ENCODE results near the gene ATP10B.
"Not testable (repeated sequence)": the region's sequence is repeated elsewhere in the genome, so short reads cannot be mapped to it uniquely, and the experiment has no call there.

Gene ATP10B

DNA sequence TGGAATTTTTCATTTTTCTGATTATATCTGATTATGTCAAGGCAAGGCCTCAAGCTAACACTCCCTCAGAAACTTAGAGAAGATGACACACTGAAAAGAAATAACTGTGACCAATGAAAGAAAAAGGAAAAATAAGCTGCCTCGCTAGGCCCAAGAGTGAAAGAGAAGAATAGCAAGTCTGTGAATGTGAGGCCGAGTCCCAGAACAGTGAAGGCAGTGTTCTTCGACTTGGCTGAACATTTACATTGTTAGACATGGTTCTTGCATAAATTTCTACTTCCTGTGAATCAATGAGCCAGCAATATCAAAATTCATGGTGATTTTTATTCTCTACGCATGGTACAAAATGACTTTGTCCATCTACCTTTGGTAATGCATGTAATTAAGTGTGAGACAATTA is at the start of gene ATP10B:
ATP10B (minus strand) TSS at position 163 of the 400 bp plus-strand sequence. CDS start 164,137 bp downstream, outside the sequence.
- DNase-seq (ENCODE audit: low spot score), result peak; percentile 87

DNA sequence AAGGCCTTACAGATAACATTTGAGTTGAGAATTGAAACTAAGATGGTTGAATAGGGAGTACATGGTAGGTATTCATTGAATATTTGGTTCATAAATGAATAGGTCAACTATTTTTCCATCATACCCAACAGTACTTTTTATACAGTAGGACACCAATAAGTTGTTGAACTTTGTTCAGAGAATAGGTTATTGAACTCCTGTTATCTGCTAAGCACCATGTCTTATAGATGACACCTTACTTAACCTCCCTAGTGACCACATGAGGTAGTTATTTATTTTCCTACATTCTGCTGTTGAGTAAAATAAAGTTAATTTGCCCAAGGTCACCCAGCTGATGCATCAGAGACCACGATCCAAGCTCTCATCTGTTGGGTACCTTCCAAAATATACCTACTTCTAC is 49.6 kb upstream of the ATP10B start:
- no peak for DNase-seq (ENCODE audit: low spot score)

GRCh38 chr5:160899735-160900134 is 47.7 kb upstream of the ATP10B start:
- no peak for DNase-seq (ENCODE audit: low spot score)

- not testable (repeated sequence) for DNase-seq (ENCODE audit: low spot score)
Observed at GRCh38 chr5:160893180-160893964, 41.4 kb upstream of the ATP10B start.

DNA sequence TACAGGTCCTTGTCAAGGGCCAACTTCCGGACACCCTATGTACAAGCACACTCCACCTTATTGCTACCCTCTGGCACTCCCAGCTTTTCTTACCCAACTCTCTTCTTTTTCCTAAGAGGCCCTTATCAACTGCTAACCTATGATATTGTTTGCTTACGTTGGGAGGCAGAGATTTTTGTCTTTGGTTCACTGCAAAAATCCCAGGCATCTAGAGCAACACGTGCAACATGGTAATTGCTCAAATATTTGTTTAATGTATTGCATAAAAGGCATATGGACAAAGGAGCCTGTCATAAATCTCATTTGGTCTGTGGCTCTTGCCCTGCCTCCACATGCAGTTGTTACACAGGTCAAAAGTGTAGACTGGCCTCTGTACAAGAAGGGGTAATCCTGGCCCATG is 35.8 kb upstream of the ATP10B start:
- no peak for DNase-seq (ENCODE audit: low spot score)

- DNase-seq (ENCODE audit: low spot score), result not testable (repeated sequence)
Observed at GRCh38 chr5:160873560-160874200, 21.7 kb upstream of the ATP10B start.

GRCh38 chr5:160869989-160870521 is 18.0 kb upstream of the ATP10B start:
- DNase-seq (ENCODE audit: low spot score), result no peak

GRCh38 chr5:160867976-160868375 is 16.0 kb upstream of the ATP10B start:
- no peak for DNase-seq (ENCODE audit: low spot score)

- peak; percentile 28 for DNase-seq (ENCODE audit: low spot score)
Observed at GRCh38 chr5:160851451-160851850, 560 bp downstream of the ATP10B start.

- DNase-seq (ENCODE audit: low spot score), result no peak
Observed at GRCh38 chr5:160850421-160850820, 1.6 kb downstream of the ATP10B start.

- no peak for DNase-seq (ENCODE audit: low spot score)
Observed at GRCh38 chr5:160847526-160848085, 4.4 kb downstream of the ATP10B start.

- no peak for DNase-seq (ENCODE audit: low spot score)
Observed at GRCh38 chr5:160846642-160847041, 5.4 kb downstream of the ATP10B start.

GRCh38 chr5:160844177-160844576 is 7.8 kb downstream of the ATP10B start:
- DNase-seq (ENCODE audit: low spot score), result no peak

- no peak for DNase-seq (ENCODE audit: low spot score)
Observed at GRCh38 chr5:160843240-160843639, 8.8 kb downstream of the ATP10B start.

GRCh38 chr5:160837749-160838593 is 14.0 kb downstream of the ATP10B start:
- no peak for DNase-seq (ENCODE audit: low spot score)

- DNase-seq (ENCODE audit: low spot score), result no peak
Observed at GRCh38 chr5:160837211-160837610, 14.8 kb downstream of the ATP10B start.

DNA sequence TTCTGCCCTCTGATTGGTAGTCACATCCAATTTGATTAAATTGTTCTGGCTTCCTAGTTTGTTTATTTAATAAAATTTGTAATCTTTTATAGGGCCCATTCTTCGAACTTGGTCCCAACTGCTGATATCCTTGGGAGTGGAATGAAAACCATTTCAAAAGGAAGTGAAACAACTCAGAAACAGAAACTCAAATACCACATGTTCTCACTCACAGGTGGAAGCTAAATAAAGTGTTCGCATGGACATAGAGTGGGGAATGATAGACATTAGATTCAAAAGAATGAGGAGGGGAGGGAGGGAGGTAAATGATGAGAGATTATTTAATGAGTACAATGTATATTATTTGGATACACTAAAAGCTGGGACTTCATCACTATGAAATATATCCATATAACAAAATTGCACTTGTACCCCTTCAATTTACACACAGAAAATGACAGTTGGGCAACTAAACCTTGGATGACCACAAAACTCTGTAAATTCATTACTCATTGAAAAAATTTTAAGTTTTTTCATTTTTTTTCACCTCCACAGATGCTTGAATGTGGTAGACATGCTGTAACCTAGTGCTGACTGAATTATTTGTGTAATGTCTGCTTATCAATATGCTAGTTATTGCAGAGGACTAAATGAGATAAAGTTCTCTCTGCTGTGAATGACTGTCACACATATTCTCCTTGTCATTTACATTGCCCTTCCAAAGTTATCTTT is 16.0 kb downstream of the ATP10B start:
- DNase-seq (ENCODE audit: low spot score), result no peak

DNA sequence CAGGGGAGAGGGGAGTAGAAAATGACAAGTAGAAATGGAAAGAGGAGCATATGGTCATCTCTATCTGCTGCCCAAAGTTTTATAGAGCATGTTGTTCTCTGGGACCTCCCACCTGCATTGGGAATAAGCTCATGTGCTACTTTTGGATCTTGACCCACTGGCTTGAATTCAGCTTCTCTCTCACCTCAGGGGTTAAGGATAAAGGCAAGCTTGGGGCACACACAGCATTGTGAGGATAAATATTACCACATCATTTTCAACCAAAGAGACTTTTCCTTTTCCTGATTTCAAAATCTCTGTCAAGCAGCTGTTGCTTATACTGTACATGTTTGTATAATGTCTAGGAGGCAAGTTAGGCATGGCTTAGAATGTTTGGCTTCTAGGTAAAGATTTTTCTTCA is 16.6 kb downstream of the ATP10B start:
- DNase-seq (ENCODE audit: low spot score), result no peak

DNA sequence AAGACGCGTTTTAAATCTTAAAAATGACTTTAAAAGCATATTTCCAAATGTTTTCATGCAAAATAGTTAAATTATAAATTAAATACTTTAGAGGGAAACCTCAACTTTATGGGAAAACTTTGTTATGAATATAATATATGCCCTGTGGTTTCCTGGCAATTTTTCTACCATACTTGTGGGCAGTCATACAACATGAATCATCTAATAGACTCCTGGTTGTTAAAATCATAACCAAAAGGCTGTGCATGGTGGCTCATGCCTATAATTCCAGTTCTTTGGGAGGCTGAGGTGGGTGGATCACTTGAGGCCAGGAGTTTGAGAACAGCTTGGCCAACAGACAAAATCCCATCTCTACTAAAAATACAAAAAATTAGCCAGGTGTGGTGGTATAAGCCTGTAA is 18.2 kb downstream of the ATP10B start:
- no peak for DNase-seq (ENCODE audit: low spot score)

DNA sequence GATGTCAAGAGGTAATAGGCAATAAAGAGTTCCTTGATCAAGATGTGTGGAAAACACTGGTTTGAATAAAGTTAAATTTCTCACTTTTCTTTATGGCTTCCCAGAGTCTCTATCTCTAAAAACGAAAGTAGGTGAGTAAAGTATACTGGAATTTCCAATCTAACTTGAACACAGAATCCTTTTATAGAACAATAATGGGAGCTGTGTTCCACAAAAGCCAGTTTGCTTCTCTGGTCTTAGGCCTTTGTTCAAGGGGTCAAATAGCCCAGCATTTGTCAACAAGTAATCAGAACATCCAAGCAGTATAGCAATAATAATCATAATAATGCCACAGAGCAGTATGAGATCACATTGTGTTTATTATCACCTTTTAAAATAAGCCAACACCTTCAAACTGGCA is 20.2 kb downstream of the ATP10B start:
- DNase-seq (ENCODE audit: low spot score), result no peak

GRCh38 chr5:160824301-160825001 is 27.6 kb downstream of the ATP10B start:
- DNase-seq (ENCODE audit: low spot score), result no peak
